Measurements from ENCODE around the gene CNGA1. TPM values are rescaled to one million over a fixed set of nuclear protein-coding genes. Genes with fewer than 3 reads are reported as not detected.

The CNGA1 gene
- total RNA-seq, 1 experiment from 2014 or later: not detected

Other genes with a start within 250 kb of the CNGA1 start
- gene CORIN, start 178.6 kb downstream of the CNGA1 start, total RNA-seq (2014; rRNA removed; shearing (Covaris generic)): 0.25 TPM in 1 of 2 replicates, not detected in the other
- gene NFXL1, start 102.1 kb downstream of the CNGA1 start, total RNA-seq (2014; rRNA removed; shearing (Covaris generic)): 3.4 and 15.4 TPM in 2 replicates
- 0.91 and 2.4 TPM in 2 replicates for gene NIPAL1, start 91 bp upstream of the CNGA1 start, total RNA-seq (2014; rRNA removed; shearing (Covaris generic))
- 1.9 and 3.0 TPM in 2 replicates for gene TXK, start 117.6 kb upstream of the CNGA1 start, total RNA-seq (2014; rRNA removed; shearing (Covaris generic))